GM12892 (cell line): ENCODE results near the gene ATAD5.
A peak's percentile ranks its signal among the peaks of the same experiment; 100 is the strongest.
"Not testable (repeated sequence)": the region's sequence is repeated elsewhere in the genome, so short reads cannot be mapped to it uniquely, and the experiment has no call there.

ENCODE experiments used
- DNase-seq: peaks from one replicate; pipeline ENCODE4 v3.0.0; 2011; ENCODE audit not compliant: insufficient read length
- FAIRE-seq: peaks from 2 replicates; lab custom pipeline; 2011; peaks lifted over from hg19 to GRCh38; lab: Jason Lieb, UNC
- POLR2A ChIP-seq: IDR thresholded peaks from 2 replicates; pipeline ENCODE4 v1.6.1; 2011; ENCODE audit warnings: low read depth, low read length, control low read depth
- POLR2AphosphoS5 ChIP-seq: IDR thresholded peaks from 2 replicates; pipeline ENCODE4 v1.6.1; 2011; ENCODE audit warnings: low read depth, low read length, control low read depth
- TAF1 ChIP-seq: IDR thresholded peaks from 2 replicates; pipeline ENCODE4 v1.6.1; 2011; ENCODE audit warnings: low read depth, mild to moderate bottlenecking, control low read depth, low read length, borderline replicate concordance

ATAD5 gene

DNA sequence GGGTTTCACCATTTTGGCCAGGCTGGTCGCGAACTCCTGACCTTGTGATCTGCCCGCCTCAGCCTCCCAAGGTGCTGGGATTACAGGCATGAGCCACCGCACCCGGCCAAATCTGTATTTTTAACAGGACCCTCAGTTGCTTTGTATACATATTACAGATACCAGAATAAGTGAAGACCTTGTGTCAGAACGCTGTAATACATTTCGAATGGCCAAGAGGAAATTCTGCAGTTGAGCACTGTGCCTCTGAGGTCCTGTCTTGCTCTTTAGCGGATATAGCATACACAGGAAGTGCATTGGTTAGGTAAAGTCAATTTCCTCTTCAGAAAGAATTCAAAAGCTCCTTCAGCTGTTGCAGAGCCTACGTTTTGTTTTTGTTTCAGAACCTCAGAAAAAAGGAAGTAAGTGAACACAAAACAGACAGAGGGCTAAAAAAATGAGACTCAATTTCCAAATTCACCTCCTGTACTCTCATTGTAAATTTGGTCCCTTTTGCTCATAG, 22.9 kb upstream of the ATAD5 start:
- FAIRE-seq, result peak; percentile 94
- DNase-seq, result no peak
- TF ChIP-seq POLR2A (peak; percentile 25; the same call in 1 of the 2 replicates), TAF1 (no peak), POLR2AphosphoS5 (no peak)

DNA sequence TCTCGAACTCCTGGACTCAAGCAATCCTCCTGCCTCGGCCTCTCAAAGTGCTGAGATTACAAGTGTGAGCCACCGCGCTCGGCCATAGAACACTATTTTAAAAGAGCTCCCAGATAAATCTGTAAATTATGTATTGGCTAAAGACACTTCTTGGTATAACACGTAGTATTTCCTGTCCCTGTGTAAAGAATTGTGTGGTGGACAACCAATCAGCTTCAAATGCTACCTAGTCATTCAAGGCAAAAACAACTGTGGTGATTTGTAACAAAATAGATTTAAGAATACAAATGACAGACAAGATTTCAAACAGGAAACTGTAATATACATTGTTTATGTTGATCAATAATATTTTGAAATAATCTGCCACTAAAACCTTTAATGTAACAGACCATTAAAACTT, 21.9 kb upstream of the ATAD5 start:
- no peak for TF ChIP-seq TAF1
- no peak for TF ChIP-seq POLR2A
- no peak for TF ChIP-seq POLR2AphosphoS5
- DNase-seq (no peak), FAIRE-seq (no peak)

DNA sequence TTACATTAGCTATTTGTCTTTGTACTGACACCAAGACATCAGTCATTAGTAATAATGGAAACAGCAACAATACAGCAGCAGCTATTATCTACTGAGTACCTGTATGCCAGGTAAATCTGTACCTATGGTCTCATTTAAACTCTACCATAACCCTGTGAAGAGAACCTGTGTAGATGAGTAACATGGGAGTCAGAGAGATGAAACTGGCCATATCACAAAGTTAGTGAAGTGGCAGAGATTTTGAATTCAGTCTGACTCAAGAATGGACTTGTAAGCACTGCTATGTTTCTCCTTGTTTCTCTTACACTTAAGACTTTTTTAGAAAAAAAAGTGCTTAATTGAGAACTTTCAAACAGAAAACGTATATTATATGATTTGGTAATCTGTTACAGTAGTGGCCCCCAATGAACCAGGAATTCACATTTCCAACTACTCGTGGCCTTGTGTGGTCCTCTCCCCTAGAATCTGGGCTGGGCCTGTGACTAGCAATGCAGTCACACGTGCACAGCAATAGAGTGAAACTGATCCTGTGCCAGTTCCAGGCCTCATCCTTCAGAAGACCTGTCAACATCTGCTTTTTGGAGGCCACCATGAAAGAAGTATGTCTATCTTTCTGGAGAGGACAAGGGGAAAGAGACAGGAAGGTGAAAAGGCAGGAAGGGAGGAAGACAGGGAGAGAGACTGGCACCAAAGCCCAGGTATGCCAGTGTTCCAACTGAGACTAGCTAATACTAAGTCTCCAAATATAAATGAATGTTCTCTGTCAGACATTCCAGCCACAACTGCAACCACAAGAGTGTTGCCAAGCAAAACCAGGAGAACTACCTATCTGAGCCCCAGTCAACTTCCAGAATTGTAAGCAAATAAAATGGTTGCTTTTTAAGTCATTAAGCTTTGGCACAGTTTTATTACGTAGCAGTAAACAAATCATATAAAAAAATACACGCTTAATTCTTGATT, 19.3 kb upstream of the ATAD5 start:
- no peak for FAIRE-seq
- no peak for TF ChIP-seq POLR2AphosphoS5
- DNase-seq, result no peak

DNA sequence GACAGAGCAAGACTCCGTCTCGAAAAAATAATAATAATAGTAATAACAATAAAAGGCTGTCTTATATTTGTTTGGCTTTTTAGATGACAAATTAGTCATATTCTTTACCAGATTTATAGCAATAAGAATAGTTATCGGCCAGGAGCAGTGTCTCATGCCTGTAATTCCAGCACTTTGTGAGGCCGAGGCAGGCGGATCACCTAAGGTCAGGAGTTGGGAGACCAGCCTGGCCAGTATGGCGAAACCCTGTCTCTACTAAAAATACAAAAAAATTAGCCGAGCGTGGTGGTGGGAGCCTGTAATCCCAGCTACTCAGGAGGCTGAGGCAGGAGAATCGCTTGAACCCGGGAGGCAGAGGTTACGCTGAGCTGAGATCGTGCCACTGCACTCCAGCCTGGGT, 17.5 kb upstream of the ATAD5 start:
- FAIRE-seq, DNase-seq: not testable (repeated sequence)

DNA sequence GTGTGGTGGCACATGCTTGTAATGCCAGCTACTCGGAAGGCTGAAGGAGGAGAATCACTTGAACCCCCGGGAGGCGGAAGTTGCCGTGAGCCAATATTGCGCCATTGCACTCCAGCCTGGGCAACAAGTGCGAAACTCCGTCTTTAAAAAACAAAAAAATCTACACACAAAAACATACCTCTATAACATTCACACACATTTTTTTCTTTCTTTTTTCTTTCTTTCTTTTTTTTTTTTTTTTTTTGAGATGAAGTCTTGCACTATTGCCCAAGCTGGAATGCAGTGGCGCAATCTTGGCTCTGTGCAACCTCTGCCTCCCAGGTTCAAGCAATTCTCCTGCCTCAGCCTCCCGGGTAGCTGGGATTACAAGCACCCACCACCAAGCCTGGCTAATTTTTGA, 16.9 kb upstream of the ATAD5 start:
- DNase-seq, FAIRE-seq: not testable (repeated sequence)

DNA sequence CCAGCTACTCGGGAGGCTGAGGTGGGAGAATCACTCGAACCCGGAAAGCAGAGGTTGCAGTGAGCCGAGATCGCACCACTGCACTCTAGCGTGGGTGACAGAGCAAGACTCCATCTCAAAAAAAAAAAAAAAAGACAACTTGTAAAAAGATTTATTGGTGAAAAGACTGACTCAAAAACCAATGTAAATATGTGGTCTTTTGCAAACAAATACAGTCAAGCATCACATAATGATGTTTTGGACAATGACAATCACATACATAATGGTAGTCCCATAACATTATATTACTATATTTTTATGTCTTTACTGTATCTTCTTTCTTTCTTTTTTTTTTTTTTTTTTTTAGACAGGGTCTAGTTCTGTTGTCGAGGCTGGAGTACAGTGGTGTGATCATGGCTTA, 15.6 kb upstream of the ATAD5 start:
- DNase-seq (no peak), FAIRE-seq (no peak)
- TF ChIP-seq POLR2A (no peak), POLR2AphosphoS5 (no peak), TAF1 (no peak)

DNA sequence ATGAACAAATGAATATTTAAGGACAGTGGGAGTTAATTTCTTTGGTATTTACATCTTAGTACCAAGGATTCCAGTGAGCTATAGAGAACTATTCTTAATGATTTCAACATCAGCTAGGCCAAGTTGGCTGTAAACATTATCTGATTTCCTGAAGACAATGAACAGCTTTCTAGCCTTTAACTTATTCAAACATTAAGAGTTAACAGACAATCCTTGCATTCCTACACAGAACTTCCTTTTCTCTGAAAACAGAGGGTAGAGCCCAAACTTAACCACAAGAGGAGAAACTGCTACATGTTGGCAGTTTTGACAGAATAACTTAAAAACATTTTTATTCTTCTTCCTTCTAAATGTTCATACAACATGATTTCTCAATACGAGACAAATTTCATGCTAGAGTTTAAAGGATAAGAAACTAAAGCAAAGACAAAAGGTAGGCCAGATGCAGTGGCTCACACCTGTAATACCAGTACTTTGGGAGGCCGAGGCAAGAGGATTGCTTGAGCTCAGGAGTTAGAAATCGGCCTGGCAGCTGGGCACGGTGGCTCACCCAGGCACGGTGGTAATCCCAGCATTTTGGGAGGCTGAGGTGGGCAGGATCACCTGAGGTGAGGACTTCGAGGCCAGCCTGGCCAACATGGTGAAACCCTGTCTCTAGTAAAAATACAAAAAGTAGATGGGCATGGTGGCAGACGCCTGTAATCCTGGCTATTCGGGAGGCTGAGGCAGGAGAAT, 11.6 kb upstream of the ATAD5 start:
- FAIRE-seq, result no peak
- no peak for DNase-seq
- TF ChIP-seq TAF1, result no peak
- no peak for TF ChIP-seq POLR2AphosphoS5
- no peak for TF ChIP-seq POLR2A

DNA sequence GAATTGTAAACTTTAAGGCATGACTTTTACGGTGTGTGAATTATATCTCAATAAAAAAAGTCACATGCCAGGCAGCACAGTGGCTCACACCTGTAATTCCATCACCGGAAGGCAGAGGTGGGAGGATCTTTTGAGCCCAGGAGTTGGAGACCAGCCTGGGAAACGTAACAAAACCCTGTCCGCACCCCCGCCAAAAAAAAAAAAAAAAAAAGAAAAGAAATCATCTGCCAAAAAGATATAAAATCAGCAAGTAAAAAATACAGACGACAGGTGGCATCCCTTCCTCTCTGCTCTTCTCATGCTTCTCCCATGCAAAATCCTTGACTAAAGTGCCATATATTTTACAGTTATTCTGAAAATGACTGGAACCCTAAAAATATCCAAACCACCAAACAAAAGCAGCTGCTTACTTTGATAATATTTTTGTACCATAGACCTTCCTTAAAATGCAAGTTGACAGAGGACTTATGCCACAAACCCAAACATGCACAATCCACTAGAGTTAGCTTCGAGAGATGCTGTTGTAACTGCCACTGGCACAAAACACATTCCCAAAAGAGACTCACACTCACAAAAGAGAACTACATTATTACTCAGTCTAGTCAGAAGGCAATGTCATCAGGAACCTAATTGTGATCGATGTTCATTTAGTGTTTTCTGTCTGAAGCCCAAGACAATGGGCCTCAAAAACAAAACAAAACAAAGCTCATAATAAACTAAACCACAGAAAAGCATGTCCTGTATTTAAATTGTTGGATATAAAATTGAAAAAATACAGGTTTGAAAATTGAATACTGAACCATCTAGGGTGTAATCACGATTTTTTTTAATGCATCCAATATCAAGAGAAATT, 9.7 kb upstream of the ATAD5 start:
- FAIRE-seq (peak; percentile 50), DNase-seq (no peak)
- no peak for TF ChIP-seq TAF1
- no peak for TF ChIP-seq POLR2A
- no peak for TF ChIP-seq POLR2AphosphoS5

DNA sequence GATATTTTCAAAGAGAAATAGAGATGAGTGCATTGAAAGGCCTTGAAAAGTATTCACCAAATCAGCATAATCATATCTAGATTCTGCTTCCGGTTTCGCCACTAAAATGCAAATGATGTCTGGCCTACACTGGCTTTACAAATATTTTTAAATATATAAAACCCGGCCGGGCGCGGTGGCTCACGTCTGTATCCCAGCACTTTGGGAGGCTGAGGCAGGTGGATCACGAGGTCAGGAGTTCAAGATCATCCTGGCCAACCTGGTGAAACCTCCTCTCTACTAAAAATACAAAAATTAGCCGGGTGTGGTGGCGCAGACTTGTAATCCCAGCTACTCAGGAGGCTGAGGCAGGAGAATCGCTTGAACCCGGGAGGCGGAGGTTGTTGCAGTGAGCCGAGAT, 8.8 kb upstream of the ATAD5 start:
- DNase-seq, result not testable (repeated sequence)
- peak; percentile 50 for FAIRE-seq

DNA sequence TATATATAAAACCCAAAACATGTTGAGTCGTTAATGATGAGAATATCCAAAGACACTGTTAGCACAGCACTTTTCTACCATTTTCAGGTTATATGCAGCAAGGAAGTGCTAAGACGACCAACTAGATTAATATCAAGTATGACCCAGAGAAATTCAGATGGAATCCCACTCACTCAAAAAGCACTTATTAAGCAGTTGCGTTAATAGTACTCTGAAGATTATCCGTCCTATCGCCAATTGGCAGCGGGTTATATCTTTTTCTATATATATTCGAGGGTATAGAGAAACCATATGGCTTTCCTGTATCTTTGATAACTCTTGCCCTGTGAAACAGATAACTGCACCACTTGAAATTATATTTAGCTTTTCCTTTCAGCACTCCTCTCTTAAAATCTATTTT, 8.3 kb upstream of the ATAD5 start:
- FAIRE-seq (no peak), DNase-seq (no peak)
- TF ChIP-seq TAF1 (no peak), POLR2AphosphoS5 (no peak), POLR2A (no peak)

DNA sequence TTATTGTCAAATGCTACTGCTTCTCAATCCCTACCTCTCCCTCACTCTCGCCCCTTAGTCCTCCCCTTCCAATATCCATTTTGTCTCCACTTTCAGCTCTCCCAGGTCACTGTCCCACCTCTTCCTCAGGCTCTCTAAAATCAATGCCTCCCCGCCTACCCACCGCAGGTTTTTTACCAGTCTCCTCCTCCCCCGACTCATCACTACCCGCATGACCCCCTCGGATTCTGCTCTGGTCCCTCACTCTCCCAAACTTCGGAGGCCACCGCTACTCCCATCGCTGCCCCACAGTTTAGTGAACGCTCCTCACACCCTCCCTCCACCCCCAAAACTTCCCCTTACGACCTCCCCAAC, 7.8 kb upstream of the ATAD5 start:
- TF ChIP-seq POLR2A, result no peak
- TF ChIP-seq TAF1, result no peak
- no peak for TF ChIP-seq POLR2AphosphoS5
- peak; percentile 27 for FAIRE-seq
- DNase-seq, result no peak

DNA sequence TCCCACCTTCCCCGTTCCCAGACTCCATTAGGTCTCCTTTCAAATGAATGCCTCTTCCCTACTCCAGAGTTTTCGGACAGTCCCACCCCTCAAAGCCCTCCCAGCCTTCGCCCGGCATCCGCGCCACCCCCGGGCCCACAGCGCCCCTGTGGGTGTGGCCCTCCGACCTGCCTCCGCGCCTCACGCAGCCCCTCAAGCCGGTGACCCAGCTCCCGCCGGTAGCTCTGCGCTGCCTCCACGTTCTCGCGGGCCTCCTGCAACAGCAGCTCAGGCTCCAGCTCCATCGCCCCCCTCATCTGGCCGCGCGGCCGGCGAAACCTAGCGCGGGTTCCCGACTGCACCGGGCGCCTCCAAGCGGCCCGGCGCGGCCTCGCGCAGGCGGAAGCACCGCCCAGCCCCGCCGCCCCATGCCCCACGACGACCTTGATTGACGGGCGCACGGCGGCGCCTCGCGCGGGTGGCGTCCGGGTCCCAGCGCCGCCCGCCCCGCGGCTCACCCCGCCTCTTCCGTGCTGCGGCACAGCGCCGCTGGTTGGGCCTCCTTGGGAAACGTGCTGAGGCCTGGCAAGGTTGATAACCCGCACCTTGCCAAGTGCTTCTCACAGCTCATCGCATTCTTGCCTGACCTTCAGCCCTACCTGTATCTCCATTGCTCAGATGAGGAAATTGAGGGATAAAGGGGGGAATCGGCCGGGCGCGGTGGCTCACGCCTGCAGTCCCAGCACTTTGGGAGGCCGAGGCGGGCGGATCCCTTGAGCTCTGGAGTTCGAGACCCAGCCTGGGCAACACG, 7.2 kb upstream of the ATAD5 start, which contains the start of gene CRLF3:
Gene CRLF3 (minus strand): TSS at position 337 of the 790 bp plus-strand sequence. CDS start 41 bp downstream, at position 296.
- FAIRE-seq (peak; percentile 99), DNase-seq (peak; percentile 95)
- TF ChIP-seq TAF1 (0 out of 2 replicates have a peak, but pooled peaks have one; percentile 53), POLR2A (peak; percentile 88), POLR2AphosphoS5 (peak; percentile 82)
